ENCODE measurements around the gene EPB41L3.
"Not testable (repeated sequence)": the region's sequence is repeated elsewhere in the genome, so short reads cannot be mapped to it uniquely, and the experiment has no call there.

EPB41L3 gene

DNA sequence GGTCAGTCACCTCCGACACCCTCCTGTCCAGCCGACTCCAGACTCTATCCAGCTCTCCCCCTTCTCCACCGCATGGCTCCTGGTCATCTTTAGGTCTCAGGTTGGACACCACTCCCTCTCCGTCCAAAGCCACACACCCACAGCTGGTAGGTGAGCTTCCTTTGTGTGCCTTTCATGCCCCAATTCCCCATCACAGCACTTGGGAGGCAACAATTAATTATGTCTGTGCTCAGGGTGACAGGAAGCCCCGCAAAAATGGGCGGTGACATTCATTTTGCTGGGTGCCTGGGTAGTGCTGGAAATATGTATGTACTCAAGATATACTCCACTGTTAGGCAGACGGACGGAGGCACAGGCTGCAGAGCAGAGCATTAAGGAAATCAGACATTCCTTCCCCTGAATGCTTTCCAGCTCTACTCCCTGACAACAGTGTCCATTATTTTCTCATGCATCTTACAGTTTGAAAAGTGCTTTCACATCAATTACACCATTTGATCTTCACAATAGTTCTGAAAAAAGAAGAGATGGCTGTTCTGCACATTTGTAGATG lies 13.1 kb downstream of the EPB41L3 start:
- DNase-seq, result peak; percentile 55

DNA sequence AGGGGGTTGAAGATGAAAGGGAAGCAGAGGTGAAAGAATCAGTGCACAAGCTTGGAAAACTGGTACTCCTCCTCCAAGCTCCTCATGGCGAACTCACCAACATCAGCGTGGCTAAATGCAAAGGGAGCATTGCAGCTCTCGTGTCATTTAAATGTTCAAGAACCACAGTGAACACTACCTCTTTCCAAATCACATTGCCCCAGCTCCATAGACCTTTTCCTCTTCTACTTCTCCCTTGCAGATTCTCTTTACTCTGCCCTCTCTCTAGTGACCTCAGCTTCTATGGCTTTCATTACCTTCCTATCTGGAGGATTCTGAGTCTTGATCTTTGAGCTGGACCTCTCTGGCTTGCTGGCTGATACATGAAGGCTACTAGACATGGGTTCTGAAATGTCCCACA lies 14.3 kb downstream of the EPB41L3 start:
- DNase-seq, result no peak

DNA sequence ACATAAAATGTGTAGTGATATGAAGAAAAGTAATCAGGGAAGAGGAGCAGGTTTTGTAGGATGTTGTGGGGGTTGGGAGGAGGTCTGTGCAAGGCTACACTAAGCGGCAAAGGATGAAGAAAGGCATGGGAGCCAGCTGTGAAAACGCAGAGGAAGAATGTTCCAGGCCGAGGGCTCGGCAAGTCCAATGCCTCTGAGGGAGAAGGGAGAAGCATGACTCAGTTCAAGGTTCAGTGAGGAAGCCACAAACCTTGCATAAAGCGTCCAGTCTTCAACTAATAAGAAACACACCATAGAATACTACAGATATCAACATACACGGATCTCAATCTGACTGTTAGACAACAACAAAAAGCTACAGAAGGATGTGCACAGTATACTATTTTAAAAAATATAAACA lies 16.2 kb downstream of the EPB41L3 start:
- peak; percentile 48 for DNase-seq

DNA sequence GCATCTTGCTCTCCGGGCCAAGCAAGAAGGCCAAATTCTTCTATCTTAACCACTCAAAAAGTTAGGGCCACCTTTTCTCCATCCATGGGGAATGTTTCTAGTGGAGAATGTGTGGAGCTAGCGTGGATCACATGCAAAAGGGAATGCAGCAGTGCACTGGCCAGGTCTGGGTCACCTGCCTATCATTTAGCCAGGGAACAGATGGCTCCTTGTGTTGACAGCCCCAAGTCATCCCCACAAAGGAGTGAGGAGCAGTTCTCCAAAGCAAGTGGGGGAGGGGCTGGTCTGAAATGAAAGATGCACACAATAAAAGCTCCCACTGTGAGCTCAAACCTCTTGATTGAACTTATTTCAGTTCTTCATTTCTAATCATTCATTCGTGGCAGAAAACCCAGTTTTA lies 19.1 kb downstream of the EPB41L3 start:
- no peak for DNase-seq

DNA sequence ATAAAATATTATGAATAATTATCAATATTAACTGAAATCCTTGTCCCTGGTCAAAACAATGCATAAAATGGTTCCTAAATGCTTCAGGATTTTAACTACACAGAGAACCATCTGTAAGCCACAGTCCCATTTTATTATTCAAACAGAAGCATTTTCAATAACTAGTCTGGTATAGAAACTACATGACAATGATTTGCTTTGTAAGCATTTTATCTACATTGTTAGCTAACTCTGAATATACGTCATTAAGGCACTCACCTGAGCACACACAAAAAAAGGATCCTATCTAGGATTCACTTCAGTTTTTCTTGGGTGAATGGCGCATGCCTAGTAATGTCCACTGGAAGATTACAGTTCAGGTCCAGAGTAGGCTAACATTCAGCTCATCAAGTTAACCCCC lies 22.8 kb downstream of the EPB41L3 start:
- DNase-seq, result no peak

DNA sequence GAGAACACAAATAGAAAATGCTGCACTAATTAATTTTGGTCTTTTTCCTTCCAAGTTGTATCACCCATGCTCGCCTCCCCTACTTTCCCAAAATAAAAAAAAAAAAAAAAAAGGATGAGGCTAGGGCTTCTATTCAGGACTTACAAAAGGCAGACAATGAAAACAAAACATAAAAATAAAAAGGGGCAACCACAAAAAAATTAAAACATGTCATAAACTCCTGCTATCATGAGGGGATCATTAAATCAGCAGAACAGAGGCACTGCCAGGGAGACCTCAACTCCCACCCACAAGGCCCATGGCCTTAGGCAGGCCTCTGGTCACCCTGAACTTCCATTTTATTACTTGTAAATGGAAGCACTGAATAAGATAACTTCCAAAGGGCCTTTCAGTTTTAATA lies 23.3 kb downstream of the EPB41L3 start:
- no peak for DNase-seq

DNA sequence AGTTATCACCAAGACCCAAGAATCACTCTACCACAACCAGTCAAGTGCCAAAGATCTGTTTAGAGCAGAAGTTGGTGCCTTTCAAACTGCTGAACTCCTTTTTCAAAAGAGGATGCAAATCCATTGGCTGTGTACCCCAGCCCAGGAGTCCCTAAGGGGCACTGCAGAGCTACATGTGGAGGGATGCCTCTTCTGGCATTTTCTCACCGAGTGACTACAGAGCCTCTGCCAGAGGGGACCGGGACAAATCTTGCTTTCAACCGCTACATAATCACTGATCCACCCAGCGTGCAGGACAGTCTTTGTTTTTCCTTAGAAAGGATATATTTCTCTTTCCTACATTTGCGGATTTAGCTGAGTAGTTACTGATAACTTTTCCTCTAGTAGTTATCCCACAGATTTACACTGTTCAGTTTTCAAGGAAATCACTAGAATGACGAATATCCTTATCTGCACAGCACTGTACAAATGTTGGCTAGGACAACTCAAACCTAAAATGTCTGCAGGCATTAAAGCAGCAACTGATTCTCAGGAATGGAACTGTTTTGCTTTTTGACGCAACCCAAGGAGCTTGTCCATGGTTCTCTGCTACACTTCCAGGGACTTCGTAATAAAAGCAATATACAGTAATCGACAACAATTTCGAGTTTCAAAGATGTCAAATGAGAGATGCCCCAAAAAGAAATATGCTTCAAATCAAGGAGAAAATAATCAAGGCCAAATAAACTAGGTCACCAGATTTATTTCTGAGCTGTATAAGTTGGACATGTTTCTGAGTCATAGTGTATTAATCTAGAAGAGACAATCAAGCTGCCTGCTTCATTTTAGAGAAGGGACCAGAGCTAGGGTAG lies 24.1 kb downstream of the EPB41L3 start:
- DNase-seq, result no peak

DNA sequence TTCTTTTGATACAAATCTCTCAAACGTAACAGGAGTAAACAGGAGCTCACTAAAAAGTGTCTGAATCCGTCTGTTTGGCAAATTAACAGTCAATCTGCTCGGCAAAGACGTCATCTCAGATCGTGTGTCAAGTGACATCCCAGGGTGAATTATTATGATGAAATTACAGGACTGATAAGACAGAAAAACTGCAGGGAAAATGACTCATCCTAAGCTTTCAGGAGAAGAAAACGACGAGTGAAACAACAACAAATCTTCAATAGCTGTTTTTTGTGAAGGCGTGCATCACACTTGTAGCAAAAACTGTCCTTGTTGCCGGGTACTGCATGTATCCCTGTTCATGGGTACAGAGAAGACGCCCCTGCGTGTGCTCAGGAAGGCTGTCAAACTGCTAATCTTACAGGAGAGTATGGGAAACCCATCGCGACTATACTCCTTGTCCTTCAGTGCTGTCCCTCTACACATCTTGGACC lies 24.9 kb downstream of the EPB41L3 start:
- no peak for DNase-seq

DNA sequence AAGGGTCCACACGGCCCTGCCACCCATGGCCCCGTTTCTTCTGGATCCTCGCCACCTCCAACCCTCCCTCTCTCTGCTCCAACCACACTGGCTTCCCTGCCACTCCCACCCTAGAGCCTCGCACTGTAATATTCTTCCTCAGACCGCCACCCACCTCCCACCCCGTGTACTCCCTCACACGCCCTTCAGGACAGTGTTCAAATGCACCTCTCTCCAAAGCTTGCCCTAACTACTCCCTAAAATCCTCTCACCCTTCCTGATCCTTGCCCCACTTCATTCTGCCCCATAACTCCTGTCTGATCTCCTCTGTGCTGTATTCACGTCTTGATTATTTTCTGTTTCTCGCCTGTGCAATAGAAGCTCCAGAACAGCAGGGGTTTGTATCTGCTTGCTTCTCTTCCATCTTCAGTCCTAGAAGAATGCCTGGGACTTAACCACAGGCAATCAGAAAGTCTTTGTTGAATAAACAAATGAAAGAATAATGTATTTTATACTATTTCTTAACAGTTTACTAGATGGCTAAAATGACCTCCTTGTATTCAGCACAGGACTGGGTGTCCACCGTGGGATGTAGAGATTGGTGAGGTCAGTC lies 25.5 kb downstream of the EPB41L3 start:
- DNase-seq, result no peak

DNA sequence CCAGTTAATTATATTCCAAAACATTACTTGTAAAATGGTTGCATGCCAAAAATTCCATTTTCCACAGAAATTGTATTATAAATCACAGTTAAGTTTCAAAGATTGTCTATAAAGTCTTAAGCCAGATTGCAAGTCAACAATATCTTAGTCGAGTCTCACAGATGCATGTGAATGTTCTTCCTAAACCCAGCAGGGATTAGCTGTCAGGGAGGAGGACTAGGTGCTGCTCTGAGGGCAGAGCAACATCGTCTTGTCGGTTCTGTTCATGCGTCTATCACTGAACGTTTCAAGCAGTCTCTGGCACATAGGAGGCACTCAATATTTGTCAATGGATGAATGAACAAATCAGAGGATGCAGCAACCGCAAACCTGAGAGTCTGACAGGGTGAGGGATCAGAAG lies 27.0 kb downstream of the EPB41L3 start:
- DNase-seq, result peak; percentile 58

DNA sequence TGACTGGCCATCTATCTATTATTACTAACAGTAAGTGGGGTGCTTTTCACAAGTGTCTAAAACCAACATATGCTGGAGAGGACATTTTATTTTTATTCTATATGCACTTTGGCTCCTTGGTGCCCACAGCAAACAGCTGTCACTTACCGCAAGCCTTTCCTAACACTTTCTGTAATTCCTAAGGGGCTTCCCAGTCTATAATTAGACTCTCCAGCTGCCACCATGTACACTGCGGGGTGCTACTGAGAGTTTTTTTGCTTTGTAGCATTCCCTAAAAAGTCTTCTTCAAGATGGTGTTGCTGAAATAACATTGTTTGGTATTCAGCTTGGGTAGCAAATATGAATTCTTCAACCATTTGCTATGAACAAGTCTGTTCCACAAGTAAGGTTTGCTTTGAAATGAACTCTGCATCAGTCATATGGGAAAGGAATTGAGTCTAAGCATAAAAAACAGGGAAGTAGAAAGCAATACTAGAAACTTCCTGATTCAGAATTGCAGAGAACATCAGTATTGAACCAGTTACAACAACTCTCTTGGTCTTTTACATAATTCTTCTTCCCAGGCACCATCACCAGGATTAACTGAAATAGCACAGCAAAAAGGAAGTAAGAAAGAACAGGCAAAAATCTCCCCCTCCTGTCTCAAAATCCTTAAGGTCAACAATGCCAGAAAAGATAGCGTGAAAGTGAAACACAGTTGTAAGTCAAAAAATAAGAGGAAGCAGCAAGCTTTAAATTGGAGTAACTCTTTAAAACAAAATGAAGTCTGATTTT lies 28.6 kb downstream of the EPB41L3 start:
- peak; percentile 82 for DNase-seq

DNA sequence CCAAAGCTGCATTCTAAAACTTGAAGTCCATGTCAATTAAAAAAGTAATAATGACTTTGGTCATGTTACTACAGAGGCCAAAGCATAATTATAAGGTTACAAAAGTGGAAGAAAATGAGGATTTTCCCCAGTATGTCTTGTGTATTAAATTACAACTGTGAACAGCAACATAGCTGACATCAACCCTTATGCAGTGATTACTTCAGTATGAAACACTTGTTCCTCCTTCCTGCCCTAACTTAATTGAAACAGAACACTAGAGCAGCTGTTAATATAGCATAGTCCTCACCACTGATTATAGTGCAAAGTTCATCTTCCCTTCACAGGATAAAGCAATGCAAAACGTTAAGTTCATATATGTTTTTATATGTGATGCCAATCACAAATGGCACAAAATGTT lies 29.9 kb downstream of the EPB41L3 start:
- DNase-seq, result no peak

DNA sequence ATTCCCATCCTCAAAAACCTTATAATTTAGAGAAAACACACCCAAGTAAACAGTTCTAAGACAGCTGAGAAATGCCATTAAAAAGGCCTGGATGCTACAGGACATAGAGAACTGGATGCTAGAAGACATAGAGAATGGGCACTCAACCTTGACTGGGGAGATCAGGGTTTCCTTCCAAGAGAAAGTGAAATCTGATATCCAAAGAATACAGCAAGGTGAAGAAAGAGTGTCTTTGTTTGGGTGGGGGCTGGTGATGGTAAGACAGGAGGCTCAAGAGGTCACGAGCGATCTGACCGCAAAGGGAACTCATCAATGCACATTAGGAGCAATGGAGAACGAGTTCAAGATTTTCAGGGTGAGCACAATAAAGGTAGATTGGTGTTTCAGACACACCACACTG lies 31.6 kb downstream of the EPB41L3 start:
- no peak for DNase-seq

DNA sequence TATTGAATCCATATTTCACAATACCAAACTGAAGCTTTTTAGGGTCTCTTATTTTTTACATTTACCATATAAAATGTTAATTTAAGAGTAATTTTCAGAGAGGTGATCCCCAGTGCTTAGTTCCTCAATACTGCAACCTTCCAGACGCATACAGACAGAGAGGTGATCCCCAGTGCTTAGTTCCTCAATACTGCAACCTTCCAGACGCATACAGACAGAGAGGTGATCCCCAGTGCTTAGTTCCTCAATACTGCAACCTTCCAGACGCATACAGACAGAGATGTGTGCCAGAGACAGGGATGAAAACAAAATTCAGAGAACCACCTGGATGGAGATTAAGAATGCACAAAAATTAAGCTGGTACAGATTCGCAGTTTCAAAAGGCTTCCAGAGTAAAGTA lies 32.3 kb downstream of the EPB41L3 start:
- DNase-seq, result not testable (repeated sequence)

DNA sequence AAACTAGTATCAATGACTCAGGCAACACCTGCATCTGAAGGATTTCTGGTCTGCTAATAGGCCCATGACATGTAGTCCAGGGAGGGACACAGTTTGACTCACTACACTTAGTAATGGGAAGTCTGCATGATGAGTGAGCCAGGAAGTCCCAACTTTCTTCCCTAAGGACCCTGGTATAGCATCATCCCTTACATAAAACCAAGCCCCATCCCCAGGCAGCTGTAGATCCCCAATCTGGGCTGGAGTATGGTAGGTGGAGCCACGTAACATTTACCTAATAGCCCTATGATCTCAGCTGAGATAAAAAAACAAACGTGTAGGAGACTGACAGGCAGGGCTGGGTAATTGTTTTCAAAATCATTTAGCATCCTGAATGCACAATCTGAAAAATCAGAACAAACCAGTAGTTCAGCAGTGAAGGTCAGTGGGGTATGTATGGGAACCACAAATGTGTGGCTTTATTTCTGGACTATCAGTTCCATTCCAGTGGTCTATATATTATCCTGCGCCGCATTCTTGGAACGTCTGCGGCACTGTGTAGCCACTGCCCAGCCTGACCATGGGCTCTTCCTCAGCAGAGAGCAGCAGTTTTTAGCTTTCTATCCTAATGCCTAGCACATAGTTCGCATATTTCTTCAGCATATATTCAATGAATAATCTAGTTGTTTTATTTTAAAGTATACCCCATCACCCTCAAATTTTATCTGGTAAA lies 33.5 kb downstream of the EPB41L3 start:
- DNase-seq, result peak; percentile 55

DNA sequence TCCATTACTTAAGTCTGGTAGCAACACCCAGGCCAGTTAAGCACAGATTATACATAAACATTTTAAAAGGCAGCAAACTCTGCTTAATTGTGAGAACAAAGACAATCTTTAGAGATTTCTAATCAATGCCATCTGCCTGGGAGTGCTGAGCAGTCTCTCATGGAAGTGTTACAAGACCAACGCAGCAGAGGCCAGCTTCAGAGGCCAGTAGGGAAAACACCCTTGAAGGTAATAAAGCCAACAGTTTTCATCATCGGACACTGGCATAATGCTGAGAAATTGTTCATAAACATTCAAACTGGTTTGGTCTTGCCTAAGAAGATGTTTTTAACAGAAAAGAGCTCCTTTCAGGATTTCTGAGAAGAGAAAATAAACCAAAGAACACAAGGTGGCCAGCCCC lies 35.0 kb downstream of the EPB41L3 start:
- DNase-seq, result no peak

DNA sequence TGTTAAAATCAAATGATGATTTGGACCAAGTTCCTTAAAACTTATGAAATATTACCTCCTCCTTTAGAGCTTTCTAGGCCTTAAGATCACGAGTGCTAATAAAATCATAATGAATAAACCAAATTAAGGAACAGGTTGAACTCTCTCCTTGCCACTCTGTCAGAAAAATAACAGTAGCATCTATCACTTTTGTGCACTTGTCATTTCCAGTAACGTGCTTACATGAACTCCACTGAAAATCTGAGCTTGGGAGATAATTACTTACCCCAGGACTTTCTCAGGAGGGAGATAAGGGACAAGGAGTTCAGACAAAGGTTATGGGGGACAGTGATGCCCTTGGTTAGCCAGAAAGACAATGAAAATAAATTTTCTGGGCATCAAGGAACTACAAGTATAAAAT lies 36.0 kb downstream of the EPB41L3 start:
- peak; percentile 90 for DNase-seq

DNA sequence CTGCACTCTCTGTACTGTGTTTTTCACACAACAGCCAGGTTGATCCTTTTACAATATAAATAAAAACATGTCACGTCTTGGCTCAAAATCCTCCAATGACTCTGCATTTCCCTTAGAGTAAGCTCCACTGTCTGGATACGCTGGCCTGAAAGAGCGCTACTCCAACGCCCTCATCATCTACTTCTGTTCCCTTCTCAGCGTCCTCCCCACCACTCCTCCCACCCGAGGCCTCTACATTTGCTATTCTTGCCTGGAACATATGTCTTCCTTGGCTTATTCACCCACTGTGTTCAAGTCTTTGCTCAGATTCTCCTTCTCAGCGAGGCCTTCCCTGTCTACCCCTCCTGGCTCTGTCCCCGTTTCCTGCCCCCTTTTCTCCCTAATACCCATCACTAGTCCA lies 37.6 kb downstream of the EPB41L3 start:
- no peak for DNase-seq

DNA sequence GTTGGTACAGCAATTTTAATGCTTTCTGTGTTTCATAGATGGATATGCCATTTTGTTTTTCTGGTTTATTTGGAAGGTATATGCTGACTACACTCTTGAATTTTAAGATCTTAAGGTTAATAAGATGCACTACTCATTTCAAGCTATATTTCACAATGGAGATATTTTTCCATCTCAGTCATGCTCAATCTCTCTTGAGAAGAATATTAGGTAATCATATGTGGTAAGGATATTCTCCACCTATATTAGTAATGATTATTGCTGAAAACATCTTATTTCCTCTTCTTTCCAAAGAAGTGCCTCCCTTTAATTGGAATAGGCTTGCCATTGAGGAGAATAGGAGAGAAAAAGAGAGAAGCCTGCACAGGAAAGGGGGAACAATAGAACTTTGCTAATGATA lies 40.1 kb downstream of the EPB41L3 start:
- no peak for DNase-seq

DNA sequence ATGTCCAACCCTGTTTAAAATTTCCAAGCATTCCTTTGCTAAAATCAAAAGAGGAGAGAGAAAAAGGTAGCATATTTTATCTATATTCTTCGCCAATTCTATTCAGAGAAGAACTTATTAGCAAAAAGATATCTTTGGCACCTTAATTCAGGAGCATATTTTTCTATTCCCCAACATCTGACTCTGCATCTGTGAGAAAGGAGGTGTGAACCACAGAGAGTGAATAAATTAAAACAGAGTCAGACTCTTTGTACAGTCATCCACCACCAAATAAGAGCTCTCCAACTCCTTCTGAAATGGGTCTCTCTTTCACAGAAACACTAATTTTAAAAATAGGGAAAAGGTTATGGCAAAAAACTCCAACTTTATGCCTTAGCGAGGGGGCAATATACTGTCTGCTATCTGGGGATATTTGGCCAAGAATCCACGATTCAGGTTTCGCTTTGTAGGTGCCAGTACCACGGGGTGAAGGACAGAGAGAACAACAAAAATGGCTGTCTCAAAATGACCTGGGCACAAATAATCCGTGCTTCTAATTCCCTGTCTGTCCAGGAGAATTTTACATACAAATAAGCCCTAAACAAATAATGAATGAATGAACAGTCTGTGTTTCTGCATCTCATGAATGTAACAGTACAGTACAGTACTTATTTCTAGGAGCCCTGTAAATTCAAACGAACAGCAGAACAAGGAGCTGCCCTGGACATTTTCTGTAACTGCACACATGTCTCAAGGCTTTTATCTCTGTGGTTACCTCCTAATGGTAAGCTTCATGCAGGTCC lies 43.4 kb downstream of the EPB41L3 start:
- no peak for DNase-seq

DNA sequence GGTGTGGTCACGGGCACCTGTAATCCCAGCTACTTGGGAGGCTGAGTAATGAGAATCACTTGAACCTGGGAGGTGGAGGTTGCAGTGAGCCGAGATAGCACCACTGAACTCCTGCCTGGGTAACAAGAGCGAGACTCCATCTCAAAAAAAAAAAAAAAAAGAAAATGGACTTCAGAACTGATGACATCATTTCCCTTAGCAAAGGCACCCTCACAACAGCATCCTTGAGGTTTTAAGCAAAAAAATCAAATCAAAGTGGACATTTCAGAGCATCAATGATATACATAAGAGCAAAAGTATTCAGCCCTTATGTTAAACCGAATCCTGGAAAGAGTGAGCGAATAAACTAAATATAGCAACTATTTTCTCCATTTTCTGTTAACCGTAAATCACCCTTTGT lies 45.3 kb downstream of the EPB41L3 start:
- no peak for DNase-seq

DNA sequence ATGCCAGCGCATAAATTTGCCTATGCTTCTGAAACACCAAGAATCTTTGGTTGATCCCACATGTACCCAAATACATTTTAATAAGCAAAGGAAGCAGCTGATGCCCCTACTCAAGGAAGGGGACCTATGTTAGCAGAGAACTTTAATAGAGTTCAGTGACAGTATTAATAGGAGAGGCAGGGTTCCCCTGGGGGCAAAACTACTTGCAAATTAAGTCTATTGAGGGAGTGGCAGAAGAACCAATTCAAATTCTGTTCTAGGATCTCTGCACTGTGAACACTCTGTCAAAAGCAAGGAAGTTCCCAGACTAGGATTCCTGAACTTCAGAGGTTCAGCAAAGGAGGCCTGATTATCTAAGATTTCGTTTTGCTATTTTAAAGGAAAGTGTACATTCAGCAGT lies 47.5 kb downstream of the EPB41L3 start:
- DNase-seq, result no peak
